Measurements from ENCODE around the gene PHLDB3.

GRCh38 chr19:43474487-43474886 lies 30.1 kb downstream of the PHLDB3 start:
- TF ChIP-seq POLR2AphosphoS5 (IDR thresholded peaks at IDR 0.05; ENCODE audit: low read depth, low read length) (no peak), SIN3A (IDR thresholded peaks at IDR 0.05; ENCODE audit: borderline replicate concordance, insufficient read depth, low read depth, low read length) (no peak)
- TF ChIP-seq, protein P1, sequence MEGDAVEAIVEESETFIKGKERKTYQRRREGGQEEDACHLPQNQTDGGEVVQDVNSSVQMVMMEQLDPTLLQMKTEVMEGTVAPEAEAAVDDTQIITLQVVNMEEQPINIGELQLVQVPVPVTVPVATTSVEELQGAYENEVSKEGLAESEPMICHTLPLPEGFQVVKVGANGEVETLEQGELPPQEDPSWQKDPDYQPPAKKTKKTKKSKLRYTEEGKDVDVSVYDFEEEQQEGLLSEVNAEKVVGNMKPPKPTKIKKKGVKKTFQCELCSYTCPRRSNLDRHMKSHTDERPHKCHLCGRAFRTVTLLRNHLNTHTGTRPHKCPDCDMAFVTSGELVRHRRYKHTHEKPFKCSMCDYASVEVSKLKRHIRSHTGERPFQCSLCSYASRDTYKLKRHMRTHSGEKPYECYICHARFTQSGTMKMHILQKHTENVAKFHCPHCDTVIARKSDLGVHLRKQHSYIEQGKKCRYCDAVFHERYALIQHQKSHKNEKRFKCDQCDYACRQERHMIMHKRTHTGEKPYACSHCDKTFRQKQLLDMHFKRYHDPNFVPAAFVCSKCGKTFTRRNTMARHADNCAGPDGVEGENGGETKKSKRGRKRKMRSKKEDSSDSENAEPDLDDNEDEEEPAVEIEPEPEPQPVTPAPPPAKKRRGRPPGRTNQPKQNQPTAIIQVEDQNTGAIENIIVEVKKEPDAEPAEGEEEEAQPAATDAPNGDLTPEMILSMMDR (IDR thresholded peaks at IDR 0.05): no peak
- TF ChIP-seq, protein P2, sequence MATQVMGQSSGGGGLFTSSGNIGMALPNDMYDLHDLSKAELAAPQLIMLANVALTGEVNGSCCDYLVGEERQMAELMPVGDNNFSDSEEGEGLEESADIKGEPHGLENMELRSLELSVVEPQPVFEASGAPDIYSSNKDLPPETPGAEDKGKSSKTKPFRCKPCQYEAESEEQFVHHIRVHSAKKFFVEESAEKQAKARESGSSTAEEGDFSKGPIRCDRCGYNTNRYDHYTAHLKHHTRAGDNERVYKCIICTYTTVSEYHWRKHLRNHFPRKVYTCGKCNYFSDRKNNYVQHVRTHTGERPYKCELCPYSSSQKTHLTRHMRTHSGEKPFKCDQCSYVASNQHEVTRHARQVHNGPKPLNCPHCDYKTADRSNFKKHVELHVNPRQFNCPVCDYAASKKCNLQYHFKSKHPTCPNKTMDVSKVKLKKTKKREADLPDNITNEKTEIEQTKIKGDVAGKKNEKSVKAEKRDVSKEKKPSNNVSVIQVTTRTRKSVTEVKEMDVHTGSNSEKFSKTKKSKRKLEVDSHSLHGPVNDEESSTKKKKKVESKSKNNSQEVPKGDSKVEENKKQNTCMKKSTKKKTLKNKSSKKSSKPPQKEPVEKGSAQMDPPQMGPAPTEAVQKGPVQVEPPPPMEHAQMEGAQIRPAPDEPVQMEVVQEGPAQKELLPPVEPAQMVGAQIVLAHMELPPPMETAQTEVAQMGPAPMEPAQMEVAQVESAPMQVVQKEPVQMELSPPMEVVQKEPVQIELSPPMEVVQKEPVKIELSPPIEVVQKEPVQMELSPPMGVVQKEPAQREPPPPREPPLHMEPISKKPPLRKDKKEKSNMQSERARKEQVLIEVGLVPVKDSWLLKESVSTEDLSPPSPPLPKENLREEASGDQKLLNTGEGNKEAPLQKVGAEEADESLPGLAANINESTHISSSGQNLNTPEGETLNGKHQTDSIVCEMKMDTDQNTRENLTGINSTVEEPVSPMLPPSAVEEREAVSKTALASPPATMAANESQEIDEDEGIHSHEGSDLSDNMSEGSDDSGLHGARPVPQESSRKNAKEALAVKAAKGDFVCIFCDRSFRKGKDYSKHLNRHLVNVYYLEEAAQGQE (IDR thresholded peaks at IDR 0.05; ENCODE audit: insufficient read depth in 1 of 2, low read depth in 2 of 2, low read length in 1 of 2): no peak

Measured in Panc1 (cell line).